HepG2 (cell line): ENCODE measurements around the gene DPM2.

ENCODE experiments used
- GABPA ChIP-seq, 2 experiments: IDR thresholded peaks; 2 replicates each; pipeline ENCODE4 v1.6.1; 2011 to 2016; ENCODE audit warnings: low read depth in 2 of 2, low read length in 1 of 2, missing biosample characterization in 1 of 2, missing genetic modification characterization in 1 of 2
- IKZF1 ChIP-seq: fragments of 450-650 bp; IDR thresholded peaks from 2 replicates; pipeline ENCODE4 v1.7.1; 2016
- ZFX ChIP-seq: sonication (generic); formaldehyde crosslinking; IDR thresholded peaks from 2 replicates; pipeline ENCODE4 v1.4.0; 2020; ENCODE audit warnings: mild to moderate bottlenecking, low read depth, missing genetic modification reagents, moderate library complexity
- TF ChIP-seq, protein P1 (sequence below): sonication (generic); formaldehyde crosslinking; IDR thresholded peaks from 2 replicates; pipeline ENCODE4 v1.4.0; 2020; ENCODE audit warnings: missing genetic modification reagents

DNA sequence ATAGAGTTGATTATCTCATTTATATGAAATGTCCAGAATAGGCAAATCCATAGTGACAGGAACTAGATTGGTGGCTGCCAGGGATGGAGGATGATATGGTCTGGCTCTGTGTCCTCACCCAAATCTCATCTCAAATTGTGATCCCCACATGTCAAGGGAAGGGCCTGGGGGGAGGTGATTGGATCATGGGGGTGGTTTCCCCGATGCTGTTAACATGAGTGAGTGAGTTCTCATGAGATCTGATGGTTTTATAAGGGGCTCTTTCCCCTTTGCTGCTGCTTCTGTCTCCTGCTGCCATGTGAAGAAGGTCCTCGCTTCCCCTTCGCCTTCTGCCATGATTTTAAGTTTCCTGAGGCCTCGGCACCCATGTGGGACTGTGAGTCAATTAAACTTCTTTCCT lies 21.7 kb upstream of the DPM2 start:
- no peak for TF ChIP-seq IKZF1
- TF ChIP-seq, protein P1, sequence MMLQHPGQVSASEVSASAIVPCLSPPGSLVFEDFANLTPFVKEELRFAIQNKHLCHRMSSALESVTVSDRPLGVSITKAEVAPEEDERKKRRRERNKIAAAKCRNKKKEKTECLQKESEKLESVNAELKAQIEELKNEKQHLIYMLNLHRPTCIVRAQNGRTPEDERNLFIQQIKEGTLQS (CRISPR knock-in tag) = no peak
- no peak for TF ChIP-seq GABPA (IDR thresholded peaks at IDR 0.05; ENCODE audit: low read depth, low read length)
- TF ChIP-seq GABPA (CRISPR knock-in tag; IDR thresholded peaks at IDR 0.05; ENCODE audit: low read depth) = no peak
- no peak for TF ChIP-seq ZFX
